PFSK-1 (cell line): ENCODE measurements around the gene CEACAM21.

Experiments used
- FOXP2 ChIP-seq: optimal IDR thresholded peaks from 2 replicates; pipeline ENCODE3; 2011; ENCODE audit warnings: borderline replicate concordance, control low read depth, inconsistent platforms; ENCODE audit not compliant: insufficient read depth; ENCODE audit errors: extremely low read length, extremely low read depth
- POLR2AphosphoS5 ChIP-seq: IDR thresholded peaks from 2 replicates; pipeline ENCODE4 v1.6.1; 2012; ENCODE audit warnings: low read depth, mild to moderate bottlenecking, control low read depth, low read length, moderate library complexity
- REST ChIP-seq, 2 experiments: IDR thresholded peaks; 2 replicates each; pipeline versions ENCODE4 v1.6.1 to v1.8.0; 2011 to 2012; ENCODE audit warnings: low read depth in 2 of 2, low read length in 2 of 2, control low read depth in 1 of 2, inconsistent platforms in 1 of 2, mild to moderate bottlenecking in 1 of 2, moderate library complexity in 1 of 2; ENCODE audit not compliant: insufficient read depth in 1 of 2
- SIN3A ChIP-seq: IDR thresholded peaks from 2 replicates; pipeline ENCODE4 v1.6.1; 2012; ENCODE audit warnings: mild to moderate bottlenecking, low read length, moderate library complexity, borderline replicate concordance; ENCODE audit not compliant: insufficient read depth
- TAF1 ChIP-seq: IDR thresholded peaks from 2 replicates; pipeline ENCODE4 v1.6.1; 2012; ENCODE audit warnings: low read length, control low read depth, borderline replicate concordance; ENCODE audit not compliant: insufficient read depth

Gene CEACAM21

GRCh38 chr19:41552558-41552957 lies 23.4 kb upstream of the CEACAM21 start:
- no peak for TF ChIP-seq FOXP2
- no peak for TF ChIP-seq REST (IDR thresholded peaks at IDR 0.05; ENCODE audit: insufficient read depth in 1 of 2, low read depth in 2 of 2, low read length in 2 of 2)
- no peak for TF ChIP-seq TAF1
- no peak for TF ChIP-seq SIN3A
- no peak for TF ChIP-seq POLR2AphosphoS5

GRCh38 chr19:41553804-41554203 lies 22.2 kb upstream of the CEACAM21 start:
- no peak for TF ChIP-seq REST (IDR thresholded peaks at IDR 0.05; ENCODE audit: insufficient read depth in 1 of 2, low read depth in 2 of 2, low read length in 2 of 2)

GRCh38 chr19:41554907-41555306 lies 21.1 kb upstream of the CEACAM21 start:
- TF ChIP-seq POLR2AphosphoS5 = no peak
- TF ChIP-seq FOXP2 = no peak
- no peak for TF ChIP-seq REST (IDR thresholded peaks at IDR 0.05; ENCODE audit: insufficient read depth in 1 of 2, low read depth in 2 of 2, low read length in 2 of 2)
- no peak for TF ChIP-seq TAF1
- no peak for TF ChIP-seq SIN3A

- TF ChIP-seq POLR2AphosphoS5 = no peak
- no peak for TF ChIP-seq SIN3A
- no peak for TF ChIP-seq FOXP2
- TF ChIP-seq REST (IDR thresholded peaks at IDR 0.05; ENCODE audit: insufficient read depth in 1 of 2, low read depth in 2 of 2, low read length in 2 of 2) = no peak
- no peak for TF ChIP-seq TAF1
Observed at GRCh38 chr19:41555748-41556147, 20.2 kb upstream of the CEACAM21 start.

GRCh38 chr19:41563854-41564514 lies 12.0 kb upstream of the CEACAM21 start:
- TF ChIP-seq SIN3A (no peak), POLR2AphosphoS5 (no peak), REST (IDR thresholded peaks at IDR 0.05; ENCODE audit: insufficient read depth in 1 of 2, low read depth in 2 of 2, low read length in 2 of 2) (no peak), FOXP2 (no peak), TAF1 (no peak)
